ENCODE data around the gene NT5DC3.

Gene NT5DC3

GRCh38 chr12:103778781-103779180 lies 62.3 kb downstream of the NT5DC3 start:
- DNase-seq (ENCODE audit: low read depth), result no peak
- no peak overlapping the region for H3K4me3 ChIP-seq (ENCODE audit: low read depth, low read length)
- no peak for TF ChIP-seq CTCF (IDR thresholded peaks at IDR 0.05; ENCODE audit: low read depth, low read length, missing control alignments)

- H3K4me3 ChIP-seq (ENCODE audit: low read depth, low read length), result no peak overlapping the region
- no peak for TF ChIP-seq CTCF (IDR thresholded peaks at IDR 0.05; ENCODE audit: low read depth, low read length, missing control alignments)
- DNase-seq (ENCODE audit: low read depth), result no peak
Measured at GRCh38 chr12:103774977-103775560, 66.0 kb downstream of the NT5DC3 start.

GRCh38 chr12:103773109-103773910 lies 67.7 kb downstream of the NT5DC3 start:
- H3K4me3 ChIP-seq (ENCODE audit: low read depth, low read length), result no peak overlapping the region
- TF ChIP-seq CTCF (IDR thresholded peaks at IDR 0.05; ENCODE audit: low read depth, low read length, missing control alignments), result no peak
- no peak for DNase-seq (ENCODE audit: low read depth)

GRCh38 chr12:103772367-103773108 lies 68.5 kb downstream of the NT5DC3 start:
- no peak for DNase-seq (ENCODE audit: low read depth)
- no peak overlapping the region for H3K4me3 ChIP-seq (ENCODE audit: low read depth, low read length)
- TF ChIP-seq CTCF (IDR thresholded peaks at IDR 0.05; ENCODE audit: low read depth, low read length, missing control alignments), result no peak

- no peak overlapping the region for H3K4me3 ChIP-seq (ENCODE audit: low read depth, low read length)
- peak; percentile 32 for TF ChIP-seq CTCF (IDR thresholded peaks at IDR 0.05; ENCODE audit: low read depth, low read length, missing control alignments)
- DNase-seq (ENCODE audit: low read depth), result no peak
Measured at GRCh38 chr12:103771466-103771865, 69.6 kb downstream of the NT5DC3 start.

GRCh38 chr12:103769240-103769945 lies 71.6 kb downstream of the NT5DC3 start:
- TF ChIP-seq CTCF (IDR thresholded peaks at IDR 0.05; ENCODE audit: low read depth, low read length, missing control alignments), result no peak
- DNase-seq (ENCODE audit: low read depth), result no peak

More at GRCh38 chr12:103769240-103769945, 71.6 kb downstream of the NT5DC3 start:
- no peak overlapping the region for H3K4me3 ChIP-seq (ENCODE audit: low read depth, low read length)
